Calu3 (cell line): ENCODE measurements around the gene SLC6A20. TPM values are rescaled to one million over a fixed set of nuclear protein-coding genes. Genes with fewer than 3 reads are reported as not detected.
A peak's percentile ranks its signal among the peaks of the same experiment; 100 is the strongest.

ENCODE experiments used
- BruUV-seq: library from RNA; stranded (reverse); fragments of 400-500 nt; replicated peaks from 2 replicates; lab custom pipeline; 2021; lab: Mats Ljungman, UMichigan
- CTCF ChIA-PET: fragments of 300-600 bp; sonication (Branson Sonifier 250); formaldehyde crosslinking; loops from one replicate; lab custom pipeline; 2022; ENCODE audit warnings: antibody characterized with exemption; lab: Charles Lee
- DNase-seq: peaks from one replicate; pipeline ENCODE4 v3.0.0; 2022
- H3K27ac Mint-ChIP-seq: one replicate; pipeline ENCODE4 v1.8.0; 2022; ENCODE audit warnings: mixed read lengths; ENCODE audit not compliant: unreplicated experiment
- H3K27me3 Mint-ChIP-seq: one replicate; pipeline ENCODE4 v1.8.0; 2022; ENCODE audit warnings: mixed read lengths; ENCODE audit not compliant: unreplicated experiment
- H3K36me3 Mint-ChIP-seq: one replicate; pipeline ENCODE4 v1.8.0; 2022; ENCODE audit warnings: mild to moderate bottlenecking, moderate library complexity, mixed read lengths; ENCODE audit not compliant: insufficient read depth, unreplicated experiment
- H3K4me1 Mint-ChIP-seq: one replicate; pipeline ENCODE4 v1.8.0; 2022; ENCODE audit warnings: mild to moderate bottlenecking, low read depth, mixed read lengths; ENCODE audit not compliant: unreplicated experiment
- H3K4me3 Mint-ChIP-seq: one replicate; pipeline ENCODE4 v1.8.0; 2022; ENCODE audit warnings: mild to moderate bottlenecking, low read depth, moderate library complexity, mixed read lengths; ENCODE audit not compliant: unreplicated experiment
- H3K9me3 Mint-ChIP-seq: one replicate; pipeline ENCODE4 v1.8.0; 2022; ENCODE audit warnings: low read depth, mixed read lengths; ENCODE audit not compliant: unreplicated experiment
- intact Hi-C: fragments of 100-400 bp; cut with micrococcal nuclease; formaldehyde crosslinking; loops from one replicate; pipeline ENCODE4 v1.10.0; 2022; ENCODE audit not compliant: unreplicated experiment
- total RNA-seq: library from RNA; stranded (reverse); gene quantifications from 2 replicates; pipeline ENCODE4 v1.2.3, GENCODE V29; 2022
- TF ChIP-seq, protein P1 (sequence below): fragments of 200-600 bp; IDR thresholded peaks from one replicate; pipeline ENCODE4 v1.8.0; 2022; ENCODE audit warnings: antibody characterized with exemption; ENCODE audit not compliant: unreplicated experiment

The SLC6A20 gene
- total RNA-seq, 1 experiment from 2014 or later = 2.1 TPM

DNA sequence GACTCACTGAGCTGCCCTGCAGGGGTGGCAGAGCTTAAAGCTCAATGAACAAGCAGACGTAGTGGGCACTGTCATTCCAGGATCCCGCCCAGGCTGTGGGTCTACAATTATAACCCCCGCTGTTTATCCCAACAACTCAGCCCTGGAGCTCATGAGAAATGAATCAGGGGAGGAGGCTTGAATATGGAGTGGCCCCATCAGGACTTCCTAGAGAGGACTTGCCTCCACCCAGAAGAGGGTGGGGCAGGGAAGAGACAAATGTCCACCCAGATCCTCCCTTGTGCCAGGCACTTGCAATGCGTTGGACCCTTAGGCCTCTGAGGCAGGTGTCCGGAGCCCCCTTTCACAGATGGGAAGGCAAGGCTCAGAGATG is 33.0 kb downstream of the SLC6A20 start:
- no peak overlapping the region for H3K4me3 Mint-ChIP-seq
- H3K4me1 Mint-ChIP-seq = no peaks in the 10 kb centered on the region
- intact Hi-C loops = no loop called here
- no peaks in the 10 kb centered on the region for H3K27me3 Mint-ChIP-seq
- H3K27ac Mint-ChIP-seq = no peak overlapping the region
- H3K9me3 Mint-ChIP-seq = no peaks in the 10 kb centered on the region
- CTCF ChIA-PET = interaction anchor here (0.6 to 4.9 kb wide), 2 partner anchors 69 to 615 kb away, joined by 3 to 36 read pairs; no protein-coding TSS in a partner anchor
- no TSS peak for BruUV-seq
- no peaks in the 10 kb centered on the region for H3K36me3 Mint-ChIP-seq
- TF ChIP-seq, protein P1, sequence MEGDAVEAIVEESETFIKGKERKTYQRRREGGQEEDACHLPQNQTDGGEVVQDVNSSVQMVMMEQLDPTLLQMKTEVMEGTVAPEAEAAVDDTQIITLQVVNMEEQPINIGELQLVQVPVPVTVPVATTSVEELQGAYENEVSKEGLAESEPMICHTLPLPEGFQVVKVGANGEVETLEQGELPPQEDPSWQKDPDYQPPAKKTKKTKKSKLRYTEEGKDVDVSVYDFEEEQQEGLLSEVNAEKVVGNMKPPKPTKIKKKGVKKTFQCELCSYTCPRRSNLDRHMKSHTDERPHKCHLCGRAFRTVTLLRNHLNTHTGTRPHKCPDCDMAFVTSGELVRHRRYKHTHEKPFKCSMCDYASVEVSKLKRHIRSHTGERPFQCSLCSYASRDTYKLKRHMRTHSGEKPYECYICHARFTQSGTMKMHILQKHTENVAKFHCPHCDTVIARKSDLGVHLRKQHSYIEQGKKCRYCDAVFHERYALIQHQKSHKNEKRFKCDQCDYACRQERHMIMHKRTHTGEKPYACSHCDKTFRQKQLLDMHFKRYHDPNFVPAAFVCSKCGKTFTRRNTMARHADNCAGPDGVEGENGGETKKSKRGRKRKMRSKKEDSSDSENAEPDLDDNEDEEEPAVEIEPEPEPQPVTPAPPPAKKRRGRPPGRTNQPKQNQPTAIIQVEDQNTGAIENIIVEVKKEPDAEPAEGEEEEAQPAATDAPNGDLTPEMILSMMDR = no peak
- DNase-seq = no peak

DNA sequence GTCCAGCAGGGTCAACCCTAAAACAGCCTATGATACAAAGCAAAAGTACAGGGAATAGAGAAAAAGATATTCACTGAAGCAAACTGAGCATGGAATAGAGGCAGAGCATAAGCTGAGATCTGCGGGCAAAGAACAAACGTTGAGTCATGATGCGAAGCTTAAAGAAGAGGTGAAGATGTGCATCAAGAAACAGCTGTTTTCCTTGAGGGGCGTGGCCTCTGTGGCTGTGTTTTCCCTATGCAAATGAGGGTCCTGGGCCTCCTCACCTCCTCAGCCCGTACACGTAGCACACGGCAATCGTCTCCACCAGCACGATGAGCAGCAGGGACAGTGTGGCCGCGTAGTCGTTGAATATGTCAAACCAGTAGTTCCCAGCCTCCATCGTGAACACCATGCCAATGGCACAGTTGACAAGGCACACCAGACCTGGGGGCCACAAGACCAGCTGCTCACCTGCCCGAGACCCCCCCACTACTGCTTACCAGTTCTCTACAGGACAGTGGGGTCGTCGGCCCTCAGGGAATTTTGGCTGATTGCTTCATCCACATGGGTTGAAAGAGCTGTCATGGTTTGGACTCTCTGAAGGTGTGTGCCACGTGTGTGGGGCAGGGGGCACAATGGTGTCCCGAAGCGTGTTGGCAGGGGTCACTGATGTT is 33.6 kb downstream of the SLC6A20 start:
- CTCF ChIA-PET = interaction anchor here (0.6 to 4.9 kb wide), 3 partner anchors 68 to 616 kb away, joined by 3 to 36 read pairs (median 3); no protein-coding TSS in a partner anchor
- Mint-ChIP-seq H3K27me3 (no peaks in the 10 kb centered on the region), H3K27ac (no peak overlapping the region), H3K36me3 (no peaks in the 10 kb centered on the region), H3K4me1 (no peaks in the 10 kb centered on the region), H3K4me3 (no peak overlapping the region), H3K9me3 (no peaks in the 10 kb centered on the region)
- DNase-seq = no peak
- BruUV-seq = no TSS peak
- intact Hi-C loops = no loop called here
- TF ChIP-seq, protein P1 = no peak

DNA sequence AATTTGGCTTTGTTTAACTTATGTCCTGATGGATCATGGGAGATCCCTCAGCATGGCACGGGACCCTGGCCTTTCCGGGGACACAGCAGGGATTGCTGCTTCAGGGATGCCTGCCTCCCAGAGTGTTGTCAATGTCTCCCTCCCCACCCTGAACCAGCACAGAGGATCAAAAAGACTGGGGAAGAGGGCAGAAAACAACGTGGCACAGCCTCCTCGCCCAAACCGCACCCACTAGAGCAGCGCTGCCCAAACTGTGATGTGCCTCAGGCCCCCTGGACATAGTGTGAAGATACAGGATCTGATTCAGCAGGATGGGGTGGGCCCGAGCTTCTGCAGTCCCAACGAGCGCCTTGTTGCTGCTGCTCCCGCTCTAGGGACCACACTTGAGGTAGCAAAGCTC is 34.5 kb downstream of the SLC6A20 start:
- no peak for DNase-seq
- no peak overlapping the region for H3K4me3 Mint-ChIP-seq
- no peaks in the 10 kb centered on the region for H3K4me1 Mint-ChIP-seq
- H3K9me3 Mint-ChIP-seq = no peaks in the 10 kb centered on the region
- TF ChIP-seq, protein P1 = no peak
- no peak overlapping the region for H3K27ac Mint-ChIP-seq
- intact Hi-C loops = loop anchor here (1.0 kb wide), 2 partner anchors 70 to 167 kb away; no protein-coding TSS in a partner anchor
- H3K36me3 Mint-ChIP-seq = no peaks in the 10 kb centered on the region
- CTCF ChIA-PET = interaction anchor here (0.7 to 4.9 kb wide), 3 partner anchors 69 to 167 kb away, joined by 3 to 36 read pairs (median 10); no protein-coding TSS in a partner anchor
- BruUV-seq = no TSS peak
- H3K27me3 Mint-ChIP-seq = no peaks in the 10 kb centered on the region

DNA sequence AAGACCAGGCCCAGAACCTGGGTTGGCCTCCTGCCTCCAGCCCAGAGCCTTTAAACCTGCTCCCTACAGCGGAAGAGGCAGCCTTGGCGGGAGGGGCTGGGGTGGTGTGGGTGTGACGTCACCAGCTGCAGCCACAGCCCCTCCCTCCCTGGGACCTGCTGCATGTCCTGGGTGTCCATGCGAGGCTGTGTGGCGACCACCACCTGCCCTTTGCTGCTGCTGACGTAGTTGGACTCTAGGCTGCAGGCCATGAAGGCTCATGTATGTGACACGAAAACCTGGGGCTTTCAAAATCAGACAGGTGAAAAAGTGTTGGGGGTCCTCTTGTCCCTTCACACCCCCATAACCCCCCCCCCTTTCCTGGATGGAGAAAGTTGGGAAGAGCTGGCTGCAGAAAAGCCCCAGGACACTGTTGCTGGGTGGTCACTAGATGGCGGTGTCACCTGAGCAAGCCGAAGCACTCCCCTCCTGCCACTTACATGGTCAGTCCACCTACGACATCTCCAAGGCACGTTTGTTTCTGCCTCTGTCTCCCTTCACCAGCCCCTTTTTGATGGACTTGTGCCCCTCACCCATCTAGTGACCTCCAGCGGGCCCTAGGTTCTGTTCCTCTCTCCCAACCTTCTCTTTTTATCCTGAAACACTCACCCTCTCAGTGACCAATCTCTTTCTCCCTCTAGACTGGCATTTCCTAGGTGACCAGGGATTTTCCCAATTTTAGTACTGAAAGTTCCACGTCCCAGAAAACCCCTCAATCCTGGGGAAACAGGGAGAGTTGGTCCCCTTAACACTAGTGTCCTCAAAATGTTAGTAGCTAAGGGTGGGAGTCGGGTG is 35.2 kb downstream of the SLC6A20 start:
- CTCF ChIA-PET = interaction anchor here (0.5 to 4.9 kb wide), 6 partner anchors 56 to 178 kb away, joined by 3 to 36 read pairs (median 6); no protein-coding TSS in a partner anchor
- peak; percentile 67 for DNase-seq
- intact Hi-C loops = loop anchor here (1.0 kb wide), 2 partner anchors 71 to 168 kb away; no protein-coding TSS in a partner anchor
- Mint-ChIP-seq H3K9me3 (no peaks in the 10 kb centered on the region), H3K36me3 (no peaks in the 10 kb centered on the region), H3K4me1 (no peaks in the 10 kb centered on the region), H3K27me3 (no peaks in the 10 kb centered on the region), H3K27ac (no peak overlapping the region), H3K4me3 (no peak overlapping the region)
- TF ChIP-seq, protein P1 = peak; percentile 72
- BruUV-seq = no TSS peak
